Nephron progenitor cell (in vitro differentiated cells): ENCODE data around the gene ABHD10.

Experiments used
- DNase-seq: peaks from one replicate; pipeline ENCODE4 v3.0.0; 2021
- H3K27ac Mint-ChIP-seq: 2 replicates; pipeline ENCODE4 v1.8.0; 2021; ENCODE audit warnings: mild to moderate bottlenecking, moderate library complexity, mixed read lengths
- H3K27me3 Mint-ChIP-seq: 2 replicates; pipeline ENCODE4 v1.8.0; 2021; ENCODE audit warnings: mild to moderate bottlenecking, low read depth, mixed read lengths; ENCODE audit not compliant: poor library complexity
- H3K36me3 Mint-ChIP-seq: 2 replicates; pipeline ENCODE4 v1.8.0; 2021; ENCODE audit warnings: low read depth, mixed read lengths
- H3K4me1 Mint-ChIP-seq: 2 replicates; pipeline ENCODE4 v1.8.0; 2021; ENCODE audit warnings: mixed read lengths
- H3K4me3 Mint-ChIP-seq: 2 replicates; pipeline ENCODE4 v1.8.0; 2021; ENCODE audit warnings: mild to moderate bottlenecking, moderate library complexity, mixed read lengths
- H3K9me3 Mint-ChIP-seq: 2 replicates; pipeline ENCODE4 v1.8.0; 2021; ENCODE audit warnings: mild to moderate bottlenecking, moderate library complexity, mixed read lengths
- TF ChIP-seq, protein P1 (sequence below): fragments of 200-600 bp; sonication (generic); IDR thresholded peaks from 2 replicates; pipeline ENCODE4 v1.5.0; 2021; ENCODE audit warnings: antibody characterized with exemption

The ABHD10 gene

DNA sequence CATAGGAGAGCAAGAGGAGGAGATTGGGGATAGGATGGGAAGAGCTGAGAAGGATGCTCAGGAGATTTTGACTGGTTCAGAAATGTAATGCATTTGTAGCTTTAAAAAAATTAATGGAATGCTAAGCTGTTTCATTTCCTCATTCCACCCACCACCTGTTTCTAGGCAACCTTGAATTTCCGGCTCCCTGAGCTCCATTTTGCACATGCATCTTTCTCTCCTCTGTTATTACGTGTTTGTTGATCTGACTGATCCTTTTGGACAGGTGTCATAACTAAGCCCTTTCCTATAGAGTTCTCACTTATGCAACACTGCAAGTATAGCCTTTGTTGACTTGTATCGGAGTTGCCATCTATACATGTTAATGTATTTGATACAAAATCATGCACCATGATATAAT is 60.0 kb downstream of the ABHD10 start:
- Mint-ChIP-seq H3K36me3 (no peaks in the 10 kb centered on the region), H3K9me3 (peaks cover 10% of the 10 kb centered on the region), H3K4me3 (no peak overlapping the region), H3K27me3 (peaks cover 3% of the 10 kb centered on the region), H3K27ac (no peak overlapping the region), H3K4me1 (peaks cover 29% of the 10 kb centered on the region)
- DNase-seq, result no peak
- TF ChIP-seq, protein P1, sequence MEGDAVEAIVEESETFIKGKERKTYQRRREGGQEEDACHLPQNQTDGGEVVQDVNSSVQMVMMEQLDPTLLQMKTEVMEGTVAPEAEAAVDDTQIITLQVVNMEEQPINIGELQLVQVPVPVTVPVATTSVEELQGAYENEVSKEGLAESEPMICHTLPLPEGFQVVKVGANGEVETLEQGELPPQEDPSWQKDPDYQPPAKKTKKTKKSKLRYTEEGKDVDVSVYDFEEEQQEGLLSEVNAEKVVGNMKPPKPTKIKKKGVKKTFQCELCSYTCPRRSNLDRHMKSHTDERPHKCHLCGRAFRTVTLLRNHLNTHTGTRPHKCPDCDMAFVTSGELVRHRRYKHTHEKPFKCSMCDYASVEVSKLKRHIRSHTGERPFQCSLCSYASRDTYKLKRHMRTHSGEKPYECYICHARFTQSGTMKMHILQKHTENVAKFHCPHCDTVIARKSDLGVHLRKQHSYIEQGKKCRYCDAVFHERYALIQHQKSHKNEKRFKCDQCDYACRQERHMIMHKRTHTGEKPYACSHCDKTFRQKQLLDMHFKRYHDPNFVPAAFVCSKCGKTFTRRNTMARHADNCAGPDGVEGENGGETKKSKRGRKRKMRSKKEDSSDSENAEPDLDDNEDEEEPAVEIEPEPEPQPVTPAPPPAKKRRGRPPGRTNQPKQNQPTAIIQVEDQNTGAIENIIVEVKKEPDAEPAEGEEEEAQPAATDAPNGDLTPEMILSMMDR, result no peak

DNA sequence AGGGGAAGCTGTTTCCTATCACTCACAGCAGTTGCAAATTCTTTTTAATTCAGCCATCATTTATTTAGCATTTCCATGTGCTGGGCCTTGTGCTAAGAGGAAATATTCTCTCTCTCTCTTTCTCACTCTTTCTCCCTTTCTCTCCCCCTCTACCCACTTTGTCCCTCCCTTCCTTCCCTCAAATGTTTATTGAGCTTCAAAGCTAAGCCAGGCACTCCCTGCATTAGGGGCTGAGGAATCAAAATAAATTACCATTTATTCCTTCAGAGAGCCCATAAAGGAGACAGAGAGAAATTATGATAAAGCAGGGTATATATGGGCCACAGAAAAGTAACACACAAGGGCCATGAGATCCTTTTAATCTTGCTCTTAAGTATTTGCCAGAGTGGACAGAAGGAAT is 62.5 kb downstream of the ABHD10 start:
- Mint-ChIP-seq H3K4me1 (peaks cover 20% of the 10 kb centered on the region), H3K9me3 (peaks cover 5% of the 10 kb centered on the region), H3K27me3 (peaks cover 3% of the 10 kb centered on the region), H3K27ac (no peak overlapping the region), H3K36me3 (no peaks in the 10 kb centered on the region), H3K4me3 (no peak overlapping the region)
- TF ChIP-seq, protein P1, result no peak
- DNase-seq, result no peak

DNA sequence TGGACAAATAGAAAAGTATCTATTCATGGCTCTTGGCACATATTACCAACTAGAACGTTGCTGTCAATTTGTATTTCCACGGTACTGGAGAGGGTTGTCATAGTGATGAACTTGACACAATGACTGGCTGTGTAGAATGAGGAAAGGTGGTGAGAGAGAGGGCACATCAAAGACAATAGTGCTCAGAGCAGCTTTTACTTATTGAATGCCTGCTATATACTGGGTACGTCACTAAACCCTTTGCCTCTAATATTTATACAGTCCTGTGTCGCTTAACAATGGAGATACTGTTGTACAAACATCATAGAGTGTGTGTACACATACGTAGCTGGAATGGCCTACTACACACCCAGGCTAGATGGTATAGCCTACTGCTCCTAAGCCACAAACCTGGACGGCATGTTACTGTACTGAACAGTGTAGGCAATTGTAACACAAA is 64.0 kb downstream of the ABHD10 start:
- Mint-ChIP-seq H3K9me3 (no peaks in the 10 kb centered on the region), H3K4me3 (no peak overlapping the region), H3K27ac (no peak overlapping the region), H3K36me3 (no peaks in the 10 kb centered on the region), H3K4me1 (peaks cover 23% of the 10 kb centered on the region), H3K27me3 (no peaks in the 10 kb centered on the region)
- no peak for DNase-seq
- TF ChIP-seq, protein P1, result no peak
